ENCODE measurements around the gene TMEM184A.

- TF ChIP-seq YY1 (IDR thresholded peaks at IDR 0.05; ENCODE audit: low read depth) = no peak
- no peak for TF ChIP-seq TEAD4 (IDR thresholded peaks at IDR 0.05)
- no peak for TF ChIP-seq RAD21 (IDR thresholded peaks at IDR 0.05; ENCODE audit: low read depth)
- no peak for TF ChIP-seq CEBPB (IDR thresholded peaks at IDR 0.05)
- TF ChIP-seq ZBTB7A (IDR thresholded peaks at IDR 0.05; ENCODE audit: low read depth) = no peak
- no peak for TF ChIP-seq FOXM1 (IDR thresholded peaks at IDR 0.05; ENCODE audit: borderline replicate concordance, low read depth)
- TF ChIP-seq EP300 (IDR thresholded peaks at IDR 0.05; ENCODE audit: borderline replicate concordance) = no peak
- no peak for TF ChIP-seq MAX (IDR thresholded peaks at IDR 0.05)
- no peak for TF ChIP-seq TAF1 (IDR thresholded peaks at IDR 0.05; ENCODE audit: low read depth)
- TF ChIP-seq TCF12 (IDR thresholded peaks at IDR 0.05; ENCODE audit: low read depth) = no peak
Observed at GRCh38 chr7:1538544-1539180, 17.3 kb downstream of the TMEM184A start.

All from Ishikawa (cell line).